ENCODE data around the gene MILR1. TPM values are rescaled to one million over a fixed set of nuclear protein-coding genes. Genes with fewer than 3 reads are reported as not detected.
A peak's percentile ranks its signal among the peaks of the same experiment; 100 is the strongest.

The MILR1 gene
- total RNA-seq, 1 experiment from 2014 or later, result 3.8 TPM

DNA sequence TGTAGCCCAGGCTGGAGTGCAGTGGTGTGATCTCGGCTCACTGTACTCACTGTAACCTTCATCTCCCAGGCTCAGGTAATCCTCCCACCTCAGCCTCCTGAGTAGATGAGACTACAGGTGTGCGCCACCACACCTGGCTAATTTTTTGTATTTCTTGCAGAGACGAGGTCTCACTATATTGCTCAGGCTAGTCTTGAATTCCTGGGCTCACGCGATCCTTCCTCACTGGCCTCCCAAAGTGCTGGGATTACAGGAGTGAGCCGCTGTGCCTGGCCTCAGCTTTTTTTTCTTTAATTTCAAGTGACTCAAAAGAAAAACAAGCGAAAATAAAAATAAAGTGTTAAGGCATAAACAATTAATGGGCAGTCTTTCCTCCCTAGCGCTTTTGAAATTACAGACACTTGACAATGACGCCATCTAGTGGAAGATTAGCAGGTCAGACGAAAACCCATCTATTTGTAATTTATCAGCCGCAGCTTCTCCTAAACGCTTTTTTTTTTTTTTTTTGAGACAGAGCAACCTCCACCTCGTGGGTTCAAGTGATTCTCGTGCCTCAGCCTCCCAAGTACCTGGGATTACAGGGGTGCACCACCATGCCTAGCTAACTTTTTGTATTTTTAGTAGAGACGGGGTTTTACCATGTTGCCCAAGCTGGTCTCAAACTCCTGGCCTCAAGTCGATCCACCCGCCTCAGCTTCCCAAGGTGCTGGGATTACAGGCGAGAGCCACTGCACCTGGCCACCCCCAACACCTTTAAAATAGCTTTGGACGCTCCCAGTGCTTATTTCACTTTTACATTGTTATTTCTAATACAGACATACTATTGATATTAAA is 30.2 kb upstream of the MILR1 start:
- Histone ChIP-seq H3K27ac (ENCODE audit: low read depth, low read length) (no peak overlapping the region), H3K4me3 (replicated peaks in 1 of 2; ENCODE audit: low read depth in 1 of 2, low read length in 2 of 2) (no peak overlapping the region), H3K4me2 (ENCODE audit: low read length) (peak overlapping the region; percentile 49), H3K4me1 (ENCODE audit: control insufficient read depth in 1 of 2, insufficient read depth in 2 of 2, low read length in 2 of 2) (peaks cover 0 to 6% of the 10 kb centered on the region in 2 experiments; a peak in 1 of 4 replicates), H3K9ac (ENCODE audit: low read length) (no peak overlapping the region), H2AFZ (ENCODE audit: low read depth, low read length, poor library complexity, severe bottlenecking) (peak overlapping the region; percentile 50), H3K79me2 (ENCODE audit: insufficient read depth, low read length) (no peaks in the 10 kb centered on the region), H3K9me3 (ENCODE audit: control insufficient read depth in 1 of 2, insufficient read depth in 1 of 2, low read depth in 1 of 2, low read length in 2 of 2) (no peaks in the 10 kb centered on the region), H4K20me1 (ENCODE audit: insufficient read depth) (no peaks in the 10 kb centered on the region), H3K36me3 (ENCODE audit: control insufficient read depth in 1 of 2, insufficient read depth in 2 of 2, low read length in 2 of 2) (no peaks in the 10 kb centered on the region), H3K9me2 (ENCODE audit: insufficient read depth) (no peaks in the 10 kb centered on the region), H3K27me3 (ENCODE audit: insufficient read depth, low read length) (no peaks in the 10 kb centered on the region)
- intact Hi-C loops (cut with micrococcal nuclease), result loop anchor here (1.0 to 10.0 kb wide), 4 partner anchors 97 to 394 kb away; partner anchors contain the start of gene ICAM2
- POLR2A ChIA-PET, result interaction anchor here (0.8 to 3.9 kb wide), 4 partner anchors 87 to 273 kb away, joined by 3 to 34 read pairs (median 5); partner anchors contain the start of genes CEP95 and DDX5
- CTCF ChIA-PET, result interaction anchor here (1.0 to 6.9 kb wide), 27 partner anchors 10 to 529 kb away, joined by 3 to 168 read pairs (median 7); partner anchors contain the start of genes CEP95, DDX5, GH1 and POLG2
- no TSS peak for BruUV-seq (replicated peaks)
- RAD21 ChIA-PET (ENCODE audit: low non-redundant PET in 1 of 2, low total read pairs in 2 of 2, uncharacterized antibody in 2 of 2, unreplicated experiment in 2 of 2), result interaction anchor here (0.6 to 2.2 kb wide), 7 partner anchors 12 to 99 kb away, joined by 3 to 19 read pairs (median 3); no protein-coding TSS in a partner anchor
- TF ChIP-seq FOSL1 (IDR thresholded peaks at IDR 0.05; ENCODE audit: low read depth) (no peak), SP1 (IDR thresholded peaks at IDR 0.05; ENCODE audit: low read depth) (no peak), ELF1 (IDR thresholded peaks at IDR 0.05; ENCODE audit: borderline replicate concordance, low read depth) (no peak), RAD21 (IDR thresholded peaks at IDR 0.05; ENCODE audit: low read depth) (peak; percentile 96)
- TF ChIP-seq, protein P1, sequence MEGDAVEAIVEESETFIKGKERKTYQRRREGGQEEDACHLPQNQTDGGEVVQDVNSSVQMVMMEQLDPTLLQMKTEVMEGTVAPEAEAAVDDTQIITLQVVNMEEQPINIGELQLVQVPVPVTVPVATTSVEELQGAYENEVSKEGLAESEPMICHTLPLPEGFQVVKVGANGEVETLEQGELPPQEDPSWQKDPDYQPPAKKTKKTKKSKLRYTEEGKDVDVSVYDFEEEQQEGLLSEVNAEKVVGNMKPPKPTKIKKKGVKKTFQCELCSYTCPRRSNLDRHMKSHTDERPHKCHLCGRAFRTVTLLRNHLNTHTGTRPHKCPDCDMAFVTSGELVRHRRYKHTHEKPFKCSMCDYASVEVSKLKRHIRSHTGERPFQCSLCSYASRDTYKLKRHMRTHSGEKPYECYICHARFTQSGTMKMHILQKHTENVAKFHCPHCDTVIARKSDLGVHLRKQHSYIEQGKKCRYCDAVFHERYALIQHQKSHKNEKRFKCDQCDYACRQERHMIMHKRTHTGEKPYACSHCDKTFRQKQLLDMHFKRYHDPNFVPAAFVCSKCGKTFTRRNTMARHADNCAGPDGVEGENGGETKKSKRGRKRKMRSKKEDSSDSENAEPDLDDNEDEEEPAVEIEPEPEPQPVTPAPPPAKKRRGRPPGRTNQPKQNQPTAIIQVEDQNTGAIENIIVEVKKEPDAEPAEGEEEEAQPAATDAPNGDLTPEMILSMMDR (IDR thresholded peaks at IDR 0.05 in 2 of 3, conservative IDR thresholded peaks at IDR 0.05 in 1 of 3; ENCODE audit: borderline replicate concordance in 1 of 3, insufficient read depth in 1 of 3, low read depth in 2 of 3, low read length in 2 of 3), result peak; percentile 73 to 96 (median 74)
- TF ChIP-seq, protein P2, sequence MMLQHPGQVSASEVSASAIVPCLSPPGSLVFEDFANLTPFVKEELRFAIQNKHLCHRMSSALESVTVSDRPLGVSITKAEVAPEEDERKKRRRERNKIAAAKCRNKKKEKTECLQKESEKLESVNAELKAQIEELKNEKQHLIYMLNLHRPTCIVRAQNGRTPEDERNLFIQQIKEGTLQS (IDR thresholded peaks at IDR 0.05), result no peak
- DNase-seq (ENCODE audit: low read depth, low spot score) (peak; percentile 71), ATAC-seq (peak; percentile 60)

Data from HCT116 (cell line).